HG03135 (cell line): Measurements from ENCODE around the gene NUP210L.

Experiments used
- ATAC-seq: cut with Tn5 transposase; IDR thresholded peaks from one replicate; pipeline ENCODE4 v1.9.1; 2021; ENCODE audit warnings: mild to moderate bottlenecking, moderate library complexity; ENCODE audit not compliant: unreplicated experiment

NUP210L gene

DNA sequence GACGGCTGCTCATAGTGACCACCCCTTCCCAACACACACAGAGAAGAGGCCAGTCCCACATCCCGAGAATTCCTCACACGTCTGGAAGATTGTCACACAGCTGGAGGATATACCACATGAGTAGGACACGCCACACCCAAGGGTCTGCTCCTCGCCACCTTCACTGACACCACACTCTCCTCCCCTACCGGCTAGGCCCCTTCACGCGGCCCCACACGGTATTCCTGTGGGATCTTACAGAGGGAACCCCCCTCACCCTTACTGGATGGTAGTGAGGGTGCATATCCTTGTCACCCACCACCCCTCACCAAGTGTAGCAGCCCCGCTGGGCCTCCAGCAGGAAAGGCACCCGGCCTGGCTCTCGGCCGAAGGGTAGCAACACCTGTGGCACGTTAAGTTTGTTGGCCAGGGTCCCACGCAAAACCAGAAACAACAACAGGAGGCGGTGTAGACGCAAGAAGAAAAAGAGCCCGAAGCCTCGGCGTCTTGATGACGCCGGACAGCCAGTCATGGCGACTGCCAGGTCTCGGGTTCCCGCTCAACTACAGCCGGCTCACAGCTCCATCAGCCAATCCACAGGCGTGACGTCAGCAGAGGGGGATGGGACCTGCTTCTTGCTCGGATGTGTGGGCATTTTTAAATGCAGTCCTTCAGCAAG is at the start of gene NUP210L:
TSS of gene NUP210L (minus strand) at position 540 of the 658 bp plus-strand sequence.
- ATAC-seq: no peak

DNA sequence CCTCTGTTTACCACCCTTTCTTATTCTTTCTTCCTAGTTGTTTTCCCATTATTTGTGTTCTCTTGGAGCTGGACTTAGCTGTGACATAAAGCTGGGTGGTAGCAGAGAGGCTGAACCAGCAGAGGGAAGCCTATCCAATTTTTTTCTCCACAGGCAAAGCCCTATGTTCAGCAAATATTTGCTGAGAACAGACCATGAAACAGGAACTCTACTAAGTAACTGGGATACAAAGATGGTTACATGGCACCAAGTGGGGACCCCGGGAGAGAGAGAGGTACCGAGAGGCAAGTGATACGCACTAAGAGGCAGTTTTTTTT is 44.6 kb upstream of the NUP210L start:
- no peak for ATAC-seq

DNA sequence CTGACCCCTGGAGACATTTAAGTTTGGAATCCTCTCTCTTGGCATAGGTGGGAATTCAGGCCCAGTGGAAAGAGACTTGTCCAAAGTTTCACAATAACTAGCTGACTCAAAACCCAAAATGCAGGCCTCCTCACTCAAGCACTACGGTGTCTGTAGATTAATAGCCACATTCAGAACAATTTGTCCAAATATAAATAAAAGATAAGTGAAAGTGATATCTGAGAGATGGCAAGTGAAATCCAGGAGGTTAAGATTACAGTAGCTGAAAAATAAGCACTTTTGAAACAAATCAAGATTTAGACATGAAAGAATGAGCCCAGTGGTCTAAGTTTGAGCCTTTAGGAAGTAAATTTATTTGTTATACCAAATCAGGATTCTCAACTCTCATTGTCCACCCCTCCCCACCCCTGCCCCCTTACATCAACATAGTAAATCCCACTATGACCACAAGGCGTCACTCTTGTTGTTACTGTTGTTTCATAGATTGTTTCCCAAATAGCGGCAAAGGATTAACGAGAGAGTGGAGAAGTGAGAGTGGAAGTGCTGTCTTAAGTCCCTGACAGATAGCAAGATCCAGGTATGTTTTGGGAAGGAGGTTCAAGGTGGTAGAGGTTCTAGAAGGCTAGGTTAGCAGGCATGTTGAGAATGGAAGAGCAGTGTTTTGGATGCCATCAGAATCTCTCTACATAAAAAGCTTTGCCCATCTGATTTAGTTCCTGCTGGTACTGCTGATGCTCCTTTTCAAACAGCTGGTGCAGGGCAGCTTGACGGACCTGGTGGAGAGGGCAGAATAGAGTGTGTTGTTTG is 44.1 kb upstream of the NUP210L start:
- no peak for ATAC-seq

DNA sequence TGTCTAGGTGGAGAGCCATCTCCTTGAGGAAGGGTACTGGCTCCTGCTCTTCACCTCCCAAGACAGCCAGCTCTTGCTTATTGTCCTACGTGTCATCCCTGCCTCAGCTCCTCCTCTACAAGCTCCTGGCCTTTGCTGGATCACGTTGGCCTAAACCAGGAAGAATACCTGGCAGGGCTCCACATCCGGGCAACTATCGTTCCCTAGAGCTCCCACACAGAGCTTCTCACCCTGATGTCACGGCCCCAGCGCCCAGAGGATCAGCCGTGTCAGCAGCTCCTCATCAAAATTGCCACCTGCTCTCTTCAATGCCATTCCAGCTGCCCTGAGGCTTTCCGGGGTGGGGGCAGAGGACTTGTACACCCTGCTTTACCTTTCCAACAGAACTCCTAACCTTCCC is 38.9 kb upstream of the NUP210L start:
- no peak for ATAC-seq

DNA sequence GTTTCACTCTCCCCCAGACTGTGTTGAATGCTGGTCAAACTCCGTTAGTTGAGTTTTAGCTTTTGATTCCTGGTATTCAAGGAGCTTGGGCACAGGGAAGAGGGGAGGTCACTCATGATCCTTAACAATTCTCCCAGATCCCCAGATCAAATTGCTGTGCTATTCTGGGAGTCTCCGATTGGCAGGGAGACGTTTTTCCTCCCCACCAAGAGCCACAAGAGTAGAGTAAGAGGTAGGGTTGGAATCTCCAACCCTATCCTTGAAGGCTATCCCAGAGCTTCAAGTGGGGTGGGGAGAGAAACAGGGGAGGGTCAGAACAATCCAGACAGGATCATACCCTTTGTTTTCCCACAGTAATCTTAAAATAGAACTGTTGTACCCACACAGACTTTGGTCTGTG is 37.6 kb upstream of the NUP210L start:
- no peak for ATAC-seq

DNA sequence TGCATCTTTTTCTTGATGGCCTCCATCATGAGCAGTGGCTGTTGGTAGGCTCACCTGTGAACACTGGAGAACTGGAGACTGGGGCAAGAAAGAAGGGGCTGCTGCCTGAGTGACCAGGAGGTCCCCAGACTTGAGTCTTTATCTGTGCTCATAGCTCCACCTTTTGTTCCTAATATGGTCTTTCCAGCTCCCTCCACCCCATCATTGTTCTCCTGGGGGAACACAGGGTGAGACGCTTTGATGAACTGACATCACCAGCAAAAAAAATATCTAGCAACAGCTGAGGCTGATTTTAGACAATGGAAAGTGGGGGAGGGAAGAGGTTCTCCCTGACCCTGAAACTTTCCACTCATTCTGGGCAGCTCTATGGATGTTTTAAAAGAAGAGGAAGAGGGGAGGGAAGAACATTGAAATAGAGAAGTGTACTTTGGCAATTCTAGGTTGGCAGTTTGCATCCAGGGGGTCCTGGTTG is 37.2 kb upstream of the NUP210L start, which contains the start of gene TPM3:
TSS of gene TPM3 (minus strand) at position 111 of the 472 bp plus-strand sequence. CDS start at position 29, 82 bp downstream.
- ATAC-seq: no peak

DNA sequence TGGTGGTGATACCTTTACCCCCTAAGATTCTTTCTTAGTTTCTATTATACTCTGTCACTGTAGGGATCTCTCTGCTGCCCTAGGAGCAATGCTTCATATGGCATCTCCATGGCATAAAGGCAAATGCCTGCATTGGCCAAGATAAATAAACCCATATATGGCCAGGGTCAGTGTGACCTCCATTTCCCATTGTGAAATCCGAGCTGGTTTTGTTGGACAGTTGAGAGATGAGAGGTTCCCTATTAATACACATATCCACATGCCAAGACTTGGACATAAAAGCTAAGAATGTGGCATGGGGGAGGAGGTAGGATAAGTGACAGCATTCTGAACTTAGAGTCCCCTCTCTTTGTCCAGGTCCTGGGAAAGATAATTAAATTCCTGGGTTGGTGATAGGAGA is 35.7 kb upstream of the NUP210L start:
- ATAC-seq: no peak

DNA sequence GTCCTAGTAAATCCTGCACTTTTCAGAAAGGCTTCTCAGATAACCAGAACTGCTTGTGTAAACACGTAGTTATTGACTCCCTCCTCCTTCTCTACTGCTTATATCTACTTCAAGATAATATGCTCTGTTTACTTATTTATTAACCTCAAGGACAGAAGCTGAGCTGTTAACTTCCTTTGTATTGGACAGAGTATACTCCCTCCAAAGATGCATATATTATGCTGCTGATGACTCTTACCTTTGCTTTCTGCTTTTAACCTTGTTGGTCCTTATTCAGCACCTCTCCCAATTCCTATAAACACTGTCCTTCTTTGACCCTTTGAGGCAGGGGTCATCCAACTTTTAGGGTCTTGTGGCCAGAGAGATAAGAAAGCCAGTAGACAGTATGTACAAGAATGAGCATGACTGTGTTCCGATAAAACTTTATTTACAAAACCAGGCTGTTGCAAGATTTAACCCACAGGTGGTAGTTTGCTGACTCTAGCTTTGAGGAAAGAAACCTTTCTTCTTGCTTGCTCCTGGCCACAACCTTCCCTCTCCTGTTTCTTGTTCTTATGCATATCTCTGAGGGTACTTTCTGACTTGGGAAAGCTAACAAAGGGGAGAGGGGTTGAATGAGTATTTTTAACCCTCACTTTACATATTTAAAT is 32.1 kb upstream of the NUP210L start:
- no peak for ATAC-seq

DNA sequence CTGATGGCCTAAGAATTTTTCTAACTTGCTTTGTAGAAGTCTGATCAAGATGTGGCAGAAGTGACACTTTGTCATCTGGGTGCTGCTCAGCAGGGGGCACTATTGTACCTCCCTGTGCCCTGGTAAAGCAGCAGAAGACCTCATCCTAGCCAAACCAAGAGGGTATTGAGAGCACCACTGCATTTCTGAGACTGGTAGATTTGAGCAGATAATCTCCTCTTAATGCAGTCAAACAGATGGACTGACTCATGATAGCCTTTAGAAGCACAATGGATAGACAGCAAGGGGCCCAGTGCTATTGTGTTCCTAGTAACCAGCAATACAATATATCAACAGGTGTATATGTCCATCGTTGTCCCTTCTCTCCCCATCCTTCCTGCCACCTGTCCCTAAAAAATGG is 31.3 kb upstream of the NUP210L start:
- no peak for ATAC-seq

DNA sequence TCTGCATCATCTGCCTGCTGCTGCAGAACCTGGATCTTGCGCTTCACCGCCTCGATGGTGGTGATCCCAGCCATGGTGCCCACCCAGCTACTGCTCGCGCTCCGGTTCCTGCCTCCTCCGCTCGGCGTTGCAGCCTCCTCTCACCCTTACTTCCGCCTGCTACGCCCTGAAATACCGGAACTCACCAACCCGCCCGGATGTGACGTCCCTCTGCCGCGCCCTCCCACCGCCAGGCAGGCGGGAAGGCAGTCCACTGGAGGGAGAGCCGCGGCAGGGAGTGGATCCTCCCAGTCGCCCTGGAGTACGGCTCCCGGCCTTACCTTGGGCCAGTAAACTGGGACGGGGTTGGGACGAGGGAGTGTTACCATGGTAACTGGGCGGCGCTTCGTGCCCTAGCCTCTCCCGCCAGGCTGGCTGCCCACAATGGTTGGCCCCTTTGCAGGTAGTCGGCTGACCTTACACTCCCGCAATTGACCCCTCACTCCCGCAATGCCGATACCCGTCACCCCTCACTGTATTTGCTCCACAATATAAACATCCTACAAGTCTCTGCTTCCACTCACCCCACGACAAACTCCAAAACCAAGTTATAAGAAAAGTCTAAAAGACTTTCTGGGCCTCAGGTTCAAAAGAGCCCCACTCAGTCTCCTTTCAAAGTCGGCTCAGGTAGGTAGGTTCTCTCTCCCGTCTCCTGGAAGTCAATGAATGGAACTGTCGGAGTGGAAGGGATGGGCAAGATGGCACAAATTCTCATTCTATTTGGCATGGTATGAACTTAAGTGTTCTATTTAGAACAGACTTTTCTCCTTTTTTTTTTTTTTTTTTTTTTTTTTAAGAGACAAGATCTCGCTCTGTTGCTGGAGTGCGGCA is 28.4 kb upstream of the NUP210L start:
- peak; percentile 76 for ATAC-seq

DNA sequence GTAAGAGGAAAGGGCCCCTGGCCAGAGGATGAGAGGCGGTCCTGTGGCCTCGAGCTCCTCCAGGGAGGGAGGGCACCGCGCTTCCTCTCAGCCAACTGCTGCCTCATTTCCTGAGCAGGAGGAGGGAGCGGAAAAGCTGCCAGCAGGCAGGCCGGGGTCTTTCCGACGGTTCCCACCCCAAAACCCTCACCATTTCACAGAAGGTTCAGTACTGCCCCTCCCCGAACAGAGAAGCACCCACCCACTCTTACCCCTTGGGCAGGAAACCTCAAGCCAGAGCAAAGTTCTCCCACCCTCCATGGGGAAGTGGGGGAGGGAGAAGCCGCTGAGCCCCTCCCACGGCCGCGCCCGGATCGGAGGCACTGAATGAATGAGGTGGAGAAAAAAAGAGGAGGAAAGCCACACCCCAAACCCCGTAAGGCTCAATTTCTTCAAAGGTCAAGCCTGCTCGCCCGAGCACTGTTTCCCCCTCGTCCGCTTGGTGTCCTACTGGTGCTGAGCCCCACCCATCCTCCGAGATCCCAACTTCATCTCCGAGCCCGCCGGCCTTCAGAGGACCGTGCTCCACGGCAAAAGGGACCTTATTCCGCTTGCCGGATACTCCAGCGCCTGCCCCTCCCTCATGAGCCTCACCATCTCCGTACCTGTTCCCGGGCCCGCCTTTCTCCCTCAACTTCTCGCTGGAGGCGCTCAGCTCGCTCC is 27.6 kb upstream of the NUP210L start:
- peak; percentile 50 for ATAC-seq

DNA sequence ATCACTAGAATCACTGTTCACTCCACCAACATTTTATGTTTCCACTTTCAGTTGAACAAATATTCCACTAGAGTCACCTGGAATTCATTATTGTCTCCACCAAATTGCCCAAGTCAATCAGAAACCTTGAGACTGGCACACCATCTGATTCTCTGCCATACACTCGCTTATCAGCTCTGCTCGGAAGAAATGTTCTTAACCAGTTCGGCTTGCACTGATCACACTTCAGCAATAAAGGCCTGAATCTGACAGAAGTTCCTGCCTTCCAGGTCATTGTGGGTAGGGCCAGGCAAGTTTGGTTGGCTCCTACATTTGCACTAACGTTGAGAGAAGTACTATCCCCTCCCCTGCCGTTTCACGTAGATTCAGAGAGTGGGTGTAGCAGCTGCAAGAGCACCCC is 27.1 kb upstream of the NUP210L start:
- no peak for ATAC-seq

DNA sequence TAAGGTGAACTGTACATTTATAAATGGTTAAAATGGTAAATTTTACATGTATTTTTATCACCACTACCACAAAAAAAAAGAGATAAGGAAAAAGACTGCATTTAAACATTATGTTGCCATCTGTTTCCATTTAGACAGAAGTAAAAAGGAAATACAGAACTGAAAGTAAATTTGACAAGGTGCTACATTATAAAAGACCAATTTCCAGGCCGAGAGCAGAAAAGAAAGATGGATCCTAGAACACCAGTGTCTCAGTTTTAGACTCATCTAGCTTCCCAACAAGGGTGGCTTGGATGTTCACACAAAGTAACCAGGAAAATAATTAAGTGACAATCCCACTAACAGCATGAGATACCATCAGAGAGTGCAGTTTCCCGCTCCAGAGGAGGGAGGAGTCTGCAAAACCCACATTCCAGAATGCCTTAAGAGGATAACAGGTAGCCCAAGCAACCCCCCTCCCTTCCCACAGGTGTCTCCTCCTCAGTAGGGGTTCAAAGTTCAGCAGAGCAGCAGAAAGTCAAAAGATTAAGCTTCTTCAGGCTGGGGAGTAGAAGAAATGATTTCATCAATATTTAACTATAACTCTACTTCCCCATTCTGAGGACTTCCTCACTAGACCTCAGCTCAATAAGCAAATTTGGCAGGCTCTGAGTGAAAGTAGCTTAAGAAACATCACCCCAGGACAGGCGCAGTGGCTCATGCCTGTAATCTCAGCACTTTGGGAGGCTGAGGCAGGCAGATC is 25.2 kb upstream of the NUP210L start:
- ATAC-seq: no peak

DNA sequence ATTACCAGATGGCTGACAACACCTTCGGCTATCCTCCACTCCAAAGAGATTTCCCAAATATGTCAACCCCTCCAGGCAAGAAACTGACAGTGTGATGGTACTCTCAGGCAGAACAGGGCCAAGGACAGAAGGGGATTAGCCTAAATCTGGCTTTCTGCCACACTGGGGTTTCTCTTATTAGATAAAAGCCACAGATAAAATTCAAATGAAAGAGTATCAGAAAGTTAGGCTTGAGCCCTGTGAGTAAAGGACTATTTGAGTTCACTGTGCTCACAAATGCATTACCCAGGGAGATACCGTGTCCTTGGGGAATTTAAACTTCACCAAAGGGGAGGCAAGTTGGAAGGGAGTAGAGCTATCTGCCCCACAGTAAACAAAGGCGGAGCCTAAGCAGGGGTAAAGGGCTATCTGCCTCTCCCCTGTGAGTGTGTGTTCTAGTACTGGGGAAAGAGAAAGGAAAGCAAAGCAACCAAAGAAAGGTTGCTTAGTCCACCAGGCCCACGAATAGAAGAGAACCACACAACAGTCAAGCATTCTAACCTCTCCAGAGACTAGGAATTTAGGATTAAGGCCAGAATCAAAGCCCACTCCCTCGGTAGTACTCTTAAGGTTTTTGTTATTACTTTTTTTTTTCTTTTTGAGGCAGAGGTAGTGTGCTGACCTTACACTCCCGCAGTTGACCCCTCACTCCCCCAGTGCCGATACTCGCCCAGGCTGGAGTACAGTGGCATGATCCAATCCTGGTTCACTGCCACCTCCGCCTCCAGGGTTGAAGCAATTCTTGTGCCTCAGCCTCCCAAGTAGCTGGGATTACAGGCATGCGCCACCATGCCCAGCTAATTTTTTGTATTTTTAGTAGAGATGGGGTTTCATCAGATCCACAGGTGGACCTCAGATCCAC is 24.3 kb upstream of the NUP210L start:
- no peak for ATAC-seq

DNA sequence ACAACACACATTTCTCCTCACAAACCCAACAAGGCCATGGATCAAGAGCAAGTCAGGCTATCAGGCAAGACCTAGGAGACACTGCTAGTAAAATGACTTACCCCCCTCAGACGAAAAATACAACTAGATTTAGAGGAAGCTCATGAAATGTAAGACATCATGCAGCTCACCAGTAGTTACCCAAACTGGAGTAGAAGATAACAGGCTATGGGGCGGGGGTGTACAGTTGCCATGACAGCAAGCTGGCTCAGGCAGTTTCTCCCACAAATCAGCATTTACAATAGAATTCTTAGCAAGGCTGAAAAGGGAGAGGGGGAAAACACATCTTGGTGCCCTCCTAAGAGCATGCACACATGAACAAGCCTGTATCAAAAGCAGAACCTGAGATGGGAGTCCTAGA is 23.1 kb upstream of the NUP210L start:
- ATAC-seq: no peak

DNA sequence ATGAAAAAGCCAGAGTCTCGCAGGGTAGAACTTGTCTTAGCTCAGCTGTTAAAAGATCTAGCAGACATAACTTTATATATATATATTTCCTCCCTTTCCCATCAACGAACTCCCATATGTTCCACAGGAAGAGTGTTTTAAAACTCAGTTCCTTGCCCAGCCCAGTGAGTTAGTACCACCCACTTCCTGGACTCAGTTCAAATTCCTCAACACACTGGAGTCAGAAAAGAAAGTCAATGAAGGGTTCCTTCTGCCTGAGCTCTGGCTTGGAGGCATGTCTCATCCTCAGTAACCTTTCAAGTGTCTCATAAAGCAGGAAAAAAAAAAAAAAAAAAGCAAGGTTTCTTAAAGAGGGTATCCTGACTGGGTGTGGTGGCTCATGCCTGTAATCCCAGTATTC is 21.5 kb upstream of the NUP210L start:
- no peak for ATAC-seq

DNA sequence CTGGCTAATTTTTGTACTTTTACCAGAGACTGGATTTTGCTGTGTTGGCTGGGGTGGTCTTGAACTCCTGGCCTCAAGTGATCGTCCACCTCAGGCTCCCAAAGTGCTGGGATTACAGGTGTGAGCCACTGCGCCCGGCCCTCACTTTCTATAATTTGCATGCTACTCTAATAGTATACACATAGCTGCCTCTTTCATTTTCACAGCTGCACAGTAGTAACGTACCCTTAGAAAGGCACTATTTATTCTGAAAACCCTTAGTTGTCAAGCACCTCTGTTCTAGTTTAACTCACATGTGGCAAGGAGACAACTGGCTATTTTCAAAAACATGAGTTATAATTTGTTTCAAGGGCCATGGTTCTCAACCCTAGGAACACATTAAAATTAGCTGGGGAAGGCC is 19.8 kb upstream of the NUP210L start:
- ATAC-seq: no peak

DNA sequence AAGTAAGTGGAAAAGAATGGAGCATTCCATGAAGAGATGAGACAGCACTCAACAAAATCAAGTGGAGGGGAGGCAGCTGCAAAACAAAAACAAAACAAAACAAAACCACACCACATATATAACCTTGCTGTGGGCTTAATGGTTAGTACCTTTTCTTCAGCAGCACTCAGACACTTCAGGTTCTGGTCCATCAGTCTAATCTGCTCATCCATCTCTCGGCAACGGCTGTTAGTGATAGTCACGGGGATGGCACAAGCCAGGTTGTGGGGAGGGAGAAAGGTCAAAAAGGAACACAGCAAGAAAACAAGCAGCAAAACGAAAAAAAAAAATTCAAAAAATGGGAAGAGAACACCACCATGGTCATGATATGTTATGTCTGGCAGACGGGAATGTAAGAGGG is 17.0 kb upstream of the NUP210L start:
- ATAC-seq: no peak

DNA sequence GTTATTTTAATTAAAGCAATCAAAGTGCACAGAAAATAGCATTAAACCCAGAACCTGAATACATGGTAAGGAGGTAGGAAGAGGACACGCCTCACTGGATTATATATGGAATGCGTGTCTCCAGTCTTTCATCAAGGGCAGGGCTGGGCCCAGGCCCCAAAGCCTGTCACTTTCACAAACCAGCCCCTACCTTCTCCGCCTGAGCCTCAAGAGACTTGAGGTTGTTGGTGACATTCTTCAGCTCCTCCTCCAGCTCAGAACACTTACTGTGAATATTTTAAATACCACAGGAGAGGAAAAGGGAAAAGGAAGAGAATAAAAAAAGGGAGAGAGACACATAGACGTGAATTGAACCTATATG is 16.3 kb upstream of the NUP210L start:
- ATAC-seq: no peak
